ENCODE measurements around the gene GPR135.
A peak's percentile ranks its signal among the peaks of the same experiment; 100 is the strongest.
"Not testable (repeated sequence)": the region's sequence is repeated elsewhere in the genome, so short reads cannot be mapped to it uniquely, and the experiment has no call there.

The GPR135 gene

GRCh38 chr14:59460378-59460777 is 4.8 kb downstream of the GPR135 start:
- DNase-seq (ENCODE audit: low read depth in 2 of 2): no peak
- no peak overlapping the region for H3K4me3 ChIP-seq (replicated peaks in 1 of 2; ENCODE audit: low read depth in 2 of 2, low read length in 2 of 2)
- TF ChIP-seq CTCF (IDR thresholded peaks at IDR 0.05; ENCODE audit: low read depth, low read length): no peak

GRCh38 chr14:59458486-59458885 is 6.7 kb downstream of the GPR135 start:
- no peak for DNase-seq (ENCODE audit: low read depth in 2 of 2)
- no peak for TF ChIP-seq CTCF (IDR thresholded peaks at IDR 0.05; ENCODE audit: low read depth, low read length)
- H3K4me3 ChIP-seq (replicated peaks in 1 of 2; ENCODE audit: low read depth in 2 of 2, low read length in 2 of 2): no peak overlapping the region

- H3K4me3 ChIP-seq (replicated peaks in 1 of 2; ENCODE audit: low read depth in 2 of 2, low read length in 2 of 2): no peak overlapping the region
- no peak for TF ChIP-seq CTCF (IDR thresholded peaks at IDR 0.05; ENCODE audit: low read depth, low read length)
- peak; percentile 73 to 76 for DNase-seq (ENCODE audit: low read depth in 2 of 2)
Measured at GRCh38 chr14:59455411-59455810, 9.8 kb downstream of the GPR135 start.

GRCh38 chr14:59454139-59454538 is 11.0 kb downstream of the GPR135 start:
- peak; percentile 97 to 98 for DNase-seq (ENCODE audit: low read depth in 2 of 2)
- no peak overlapping the region for H3K4me3 ChIP-seq (replicated peaks in 1 of 2; ENCODE audit: low read depth in 2 of 2, low read length in 2 of 2)
- no peak for TF ChIP-seq CTCF (IDR thresholded peaks at IDR 0.05; ENCODE audit: low read depth, low read length)

- no peak overlapping the region for H3K4me3 ChIP-seq (replicated peaks in 1 of 2; ENCODE audit: low read depth in 2 of 2, low read length in 2 of 2)
- DNase-seq (ENCODE audit: low read depth in 2 of 2): peak in 1 of 2 donors; percentile 61
- no peak for TF ChIP-seq CTCF (IDR thresholded peaks at IDR 0.05; ENCODE audit: low read depth, low read length)
Measured at GRCh38 chr14:59451849-59452248, 13.3 kb downstream of the GPR135 start.

- no peak overlapping the region for H3K4me3 ChIP-seq (replicated peaks in 1 of 2; ENCODE audit: low read depth in 2 of 2, low read length in 2 of 2)
- TF ChIP-seq CTCF (IDR thresholded peaks at IDR 0.05; ENCODE audit: low read depth, low read length): no peak
- DNase-seq (ENCODE audit: low read depth in 2 of 2): no peak
Measured at GRCh38 chr14:59450716-59451115, 14.5 kb downstream of the GPR135 start.

- DNase-seq (ENCODE audit: low read depth in 2 of 2); H3K4me3 ChIP-seq (replicated peaks in 1 of 2; ENCODE audit: low read depth in 2 of 2, low read length in 2 of 2): not testable (repeated sequence)
Measured at GRCh38 chr14:59448673-59449072, 16.5 kb downstream of the GPR135 start.

All from cardiac fibroblast (primary cell).